Panc1 (cell line): ENCODE measurements around the gene SWI5. TPM values are rescaled to one million over a fixed set of nuclear protein-coding genes. Genes with fewer than 3 reads are reported as not detected.

ENCODE experiments used
- ATAC-seq: fragments of 200-7000 bp; cut with Tn5 transposase; 2 replicates; pipeline ENCODE4 v1.9.1; 2020; ENCODE audit warnings: mild to moderate bottlenecking, moderate library complexity
- BruUV-seq: library from RNA; stranded (reverse); fragments of 400-500 nt; replicated peaks from 2 replicates; lab custom pipeline; 2021; lab: Mats Ljungman, UMichigan
- CTCF ChIA-PET: fragments of 300-600 bp; sonication (Branson Sonifier 250); formaldehyde crosslinking; loops from one replicate; lab custom pipeline; 2022; ENCODE audit warnings: antibody characterized with exemption; lab: Charles Lee
- POLR2A ChIA-PET: fragments of 300-600 bp; sonication (Branson Sonifier 250); formaldehyde crosslinking; loops from one replicate; lab custom pipeline; 2022; ENCODE audit warnings: antibody characterized with exemption; lab: Charles Lee
- DNase-seq: peaks from one replicate; pipeline ENCODE4 v3.0.0-alpha.2; 2010; ENCODE audit warnings: low read depth, low spot score
- H3K27ac ChIP-seq: 2 replicates; pipeline ENCODE4 v1.5.1; 2011; ENCODE audit warnings: mild to moderate bottlenecking, low read length, inconsistent platforms
- H3K27me3 ChIP-seq: fragments of 200-500 bp; sonication (Bioruptor generic); 2 replicates; pipeline ENCODE4 v1.6.0; 2014; ENCODE audit warnings: low read length, inconsistent platforms; ENCODE audit not compliant: control insufficient read depth, insufficient read depth
- H3K36me3 ChIP-seq: fragments of 200-500 bp; sonication (Bioruptor generic); 2 replicates; pipeline ENCODE4 v1.5.1; 2014; ENCODE audit warnings: inconsistent platforms, mild to moderate bottlenecking, low read length, moderate library complexity; ENCODE audit not compliant: control insufficient read depth, insufficient read depth
- H3K4me1 ChIP-seq: 2 replicates; pipeline ENCODE4 v1.5.1; 2011; ENCODE audit warnings: inconsistent platforms, mild to moderate bottlenecking, low read length, moderate library complexity; ENCODE audit not compliant: control insufficient read depth, insufficient read depth
- H3K4me3 ChIP-seq, 2 experiments: 2 replicates each; pipeline ENCODE4 v1.5.1; 2011 to 2012; ENCODE audit warnings: low read depth in 2 of 2, low read length in 2 of 2, mild to moderate bottlenecking in 2 of 2, inconsistent platforms in 1 of 2, moderate library complexity in 1 of 2
- H3K9me3 ChIP-seq: fragments of 200-500 bp; sonication (Bioruptor generic); 2 replicates; pipeline ENCODE4 v1.5.1; 2014; ENCODE audit warnings: low read depth, mild to moderate bottlenecking, inconsistent platforms, low read length, moderate library complexity; ENCODE audit not compliant: control insufficient read depth, insufficient read depth
- CTCF ChIP-seq: fragments of 450-650 bp; IDR thresholded peaks from 2 replicates; pipeline ENCODE4 v1.5.1; 2017; ENCODE audit warnings: mild to moderate bottlenecking
- POLR2AphosphoS5 ChIP-seq: IDR thresholded peaks from 2 replicates; pipeline ENCODE4 v1.6.1; 2012; ENCODE audit warnings: mild to moderate bottlenecking, low read depth, low read length, moderate library complexity
- REST ChIP-seq, 2 experiments: IDR thresholded peaks; 2 replicates each; pipeline ENCODE4 v1.6.1; 2011 to 2012; ENCODE audit warnings: low read depth in 2 of 2, control low read depth in 1 of 2, low read length in 1 of 2, mild to moderate bottlenecking in 1 of 2, moderate library complexity in 1 of 2; ENCODE audit not compliant: insufficient read depth in 1 of 2
- SIN3A ChIP-seq: IDR thresholded peaks from 2 replicates; pipeline ENCODE4 v1.6.1; 2012; ENCODE audit warnings: low read depth, mild to moderate bottlenecking, low read length, moderate library complexity, borderline replicate concordance; ENCODE audit not compliant: insufficient read depth
- TCF7L2 ChIP-seq: IDR thresholded peaks from 2 replicates; pipeline ENCODE4 v1.6.1; 2011; ENCODE audit warnings: mild to moderate bottlenecking, low read depth, low read length, inconsistent platforms
- in situ Hi-C: cut with HindIII; loops from 2 replicates; pipeline ENCODE4 v1.10.0; 2016; ENCODE audit warnings: low sequenced_read_pairs, low pct_unique_long_range_greater_than_20kb
- intact Hi-C: fragments of 100-400 bp; cut with micrococcal nuclease; formaldehyde crosslinking; loops from one replicate; pipeline ENCODE4 v1.10.0; 2022; ENCODE audit not compliant: unreplicated experiment
- total RNA-seq: library from RNA; stranded (reverse); gene quantifications from one replicate; pipeline ENCODE4 v1.2.1, GENCODE V29; 2021; ENCODE audit not compliant: unreplicated experiment

SWI5 gene
- total RNA-seq, 1 experiment from 2014 or later = 28.3 TPM

GRCh38 chr9:128231638-128232527, 44.2 kb upstream of the SWI5 start:
- no peak for TF ChIP-seq SIN3A
- no peak for TF ChIP-seq TCF7L2
- no peak for TF ChIP-seq REST (IDR thresholded peaks at IDR 0.05; ENCODE audit: insufficient read depth in 1 of 2, low read depth in 2 of 2, low read length in 1 of 2)
- TF ChIP-seq POLR2AphosphoS5 = no peak
- TF ChIP-seq CTCF = no peak
- ATAC-seq = 0 out of 2 replicates have a peak, but pooled peaks have one; percentile 30
- no peak for DNase-seq
- H3K4me3 ChIP-seq = no peak overlapping the region
- H3K27me3 ChIP-seq = no peaks in the 10 kb centered on the region
- BruUV-seq = no TSS peak
- H3K27ac ChIP-seq = no peak overlapping the region
- no peaks in the 10 kb centered on the region for H3K36me3 ChIP-seq
- H3K9me3 ChIP-seq = no peaks in the 10 kb centered on the region
- intact Hi-C loops (no loop called here), in situ Hi-C loops (no loop called here)
- ChIA-PET CTCF (no interaction called here), POLR2A (no interaction called here)
- H3K4me1 ChIP-seq = no peaks in the 10 kb centered on the region

- H3K4me1 ChIP-seq = no peaks in the 10 kb centered on the region
- no peak overlapping the region for H3K4me3 ChIP-seq
- ATAC-seq = peak; percentile 48
- in situ Hi-C loops (no loop called here), intact Hi-C loops (no loop called here)
- DNase-seq = no peak
- ChIA-PET POLR2A (no interaction called here), CTCF (no interaction called here)
- no peak for TF ChIP-seq REST (IDR thresholded peaks at IDR 0.05; ENCODE audit: insufficient read depth in 1 of 2, low read depth in 2 of 2, low read length in 1 of 2)
- no peak for TF ChIP-seq SIN3A
- TF ChIP-seq CTCF = no peak
- TF ChIP-seq TCF7L2 = no peak
- TF ChIP-seq POLR2AphosphoS5 = no peak
- H3K9me3 ChIP-seq = no peaks in the 10 kb centered on the region
- H3K27ac ChIP-seq = no peak overlapping the region
- no peaks in the 10 kb centered on the region for H3K27me3 ChIP-seq
- BruUV-seq = no TSS peak
- H3K36me3 ChIP-seq = no peaks in the 10 kb centered on the region
Measured at GRCh38 chr9:128232528-128233428, 43.3 kb upstream of the SWI5 start.
